GM12875 (cell line): ENCODE data around the gene GPR18.
"Not testable (repeated sequence)": the region's sequence is repeated elsewhere in the genome, so short reads cannot be mapped to it uniquely, and the experiment has no call there.

Experiments
- H3K4me3 ChIP-seq: one replicate; pipeline ENCODE4 v1.5.1; 2011; ENCODE audit warnings: low read depth, low read length, control low read depth
- CTCF ChIP-seq: IDR thresholded peaks from 2 replicates; pipeline ENCODE4 v1.5.1; 2011; ENCODE audit warnings: low read depth, mild to moderate bottlenecking, control low read depth, inconsistent platforms, low read length, moderate library complexity, borderline replicate concordance; ENCODE audit not compliant: insufficient read depth

GPR18 gene

DNA sequence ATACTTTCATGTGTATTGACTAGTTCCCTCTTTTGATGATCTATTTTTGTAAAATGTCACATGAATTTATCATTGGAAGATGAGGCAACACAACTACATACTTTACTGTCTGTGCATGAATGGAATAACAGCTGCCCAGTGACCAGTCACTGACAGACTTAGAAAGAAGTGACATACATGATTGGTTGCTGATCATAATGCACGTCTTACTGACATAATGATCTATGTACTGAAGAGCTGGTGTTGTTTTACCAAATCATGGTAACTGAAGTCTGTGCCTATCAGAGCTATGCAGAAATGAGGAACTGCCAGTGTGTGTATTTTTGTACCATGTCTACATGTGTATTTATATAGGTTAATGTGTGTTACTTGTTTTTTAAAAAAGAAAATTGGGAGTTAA, 26.5 kb downstream of the GPR18 start:
- no peak for TF ChIP-seq CTCF
- no peak overlapping the region for H3K4me3 ChIP-seq

DNA sequence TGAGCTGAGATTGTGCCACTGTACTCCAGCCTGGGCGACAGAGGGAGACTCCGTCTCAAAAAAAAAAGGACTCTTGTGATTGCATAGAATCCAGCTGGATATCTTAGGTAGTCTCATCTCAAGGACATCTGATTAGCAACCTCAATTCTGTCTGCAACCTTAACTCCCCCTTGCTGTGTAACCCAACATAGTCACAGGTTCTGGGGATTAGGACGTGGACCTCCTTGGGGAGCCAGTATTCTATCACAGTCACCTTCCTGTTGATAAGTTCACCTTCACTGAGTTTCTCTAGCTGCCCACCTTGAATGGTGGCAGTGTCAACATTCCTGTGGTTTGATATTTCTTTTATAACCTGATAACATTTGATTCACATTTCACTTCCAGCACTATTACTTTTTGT, 27.2 kb downstream of the GPR18 start:
- TF ChIP-seq CTCF: no peak
- H3K4me3 ChIP-seq: no peak overlapping the region

DNA sequence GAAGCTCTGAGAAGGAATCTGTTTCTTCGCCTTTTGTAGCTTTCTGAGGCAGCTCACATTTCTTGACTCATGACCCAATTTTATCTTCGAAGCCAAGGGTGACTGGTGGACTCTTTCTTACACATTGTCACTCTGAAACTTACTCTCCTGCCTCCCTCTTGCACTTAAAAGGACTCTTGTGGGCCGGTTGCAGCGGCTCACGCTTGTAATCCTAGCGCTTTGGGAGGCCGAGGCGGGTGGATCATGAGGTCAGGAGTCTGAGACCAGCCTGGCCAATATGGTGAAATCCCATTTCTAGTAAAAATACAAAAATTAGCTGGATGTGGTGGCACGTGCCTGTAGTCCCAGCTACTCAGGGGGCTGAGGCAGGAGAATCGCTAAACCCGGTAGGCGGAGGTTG, 27.6 kb downstream of the GPR18 start:
- H3K4me3 ChIP-seq: not testable (repeated sequence)

- peak overlapping the region; percentile 8 for H3K4me3 ChIP-seq
- TF ChIP-seq CTCF: no peak
Observed at GRCh38 chr13:99228737-99229691, 29.2 kb downstream of the GPR18 start.

- H3K4me3 ChIP-seq: no peak overlapping the region
- no peak for TF ChIP-seq CTCF
Observed at GRCh38 chr13:99227909-99228688, 30.1 kb downstream of the GPR18 start.

DNA sequence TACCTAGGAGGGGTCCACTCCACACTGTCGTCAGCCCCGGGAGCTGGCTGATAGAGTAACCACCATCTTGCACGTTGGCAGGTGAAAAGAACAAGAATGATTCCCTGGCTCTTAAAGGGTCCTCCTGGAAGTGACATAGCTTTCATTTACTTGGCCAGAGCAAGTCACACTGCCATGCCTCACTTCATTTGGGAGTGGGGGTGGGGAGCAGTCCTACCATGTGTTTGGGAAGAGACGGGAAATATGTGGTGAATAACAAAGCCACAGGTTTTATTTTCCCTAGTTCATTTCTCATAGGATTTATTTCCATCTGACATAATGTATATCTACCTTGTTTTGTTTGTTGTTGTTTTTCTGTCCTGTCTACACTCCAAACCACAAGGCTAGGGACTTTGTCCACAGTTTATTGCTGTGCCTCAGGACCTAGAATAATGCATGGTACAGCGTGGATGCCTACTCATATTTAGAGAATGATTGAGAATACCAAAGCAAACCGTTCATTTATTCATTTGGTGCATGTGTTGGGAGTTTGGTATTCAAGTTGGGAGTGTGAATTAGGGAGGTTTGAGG, 30.8 kb downstream of the GPR18 start:
- TF ChIP-seq CTCF: no peak
- H3K4me3 ChIP-seq: no peak overlapping the region

DNA sequence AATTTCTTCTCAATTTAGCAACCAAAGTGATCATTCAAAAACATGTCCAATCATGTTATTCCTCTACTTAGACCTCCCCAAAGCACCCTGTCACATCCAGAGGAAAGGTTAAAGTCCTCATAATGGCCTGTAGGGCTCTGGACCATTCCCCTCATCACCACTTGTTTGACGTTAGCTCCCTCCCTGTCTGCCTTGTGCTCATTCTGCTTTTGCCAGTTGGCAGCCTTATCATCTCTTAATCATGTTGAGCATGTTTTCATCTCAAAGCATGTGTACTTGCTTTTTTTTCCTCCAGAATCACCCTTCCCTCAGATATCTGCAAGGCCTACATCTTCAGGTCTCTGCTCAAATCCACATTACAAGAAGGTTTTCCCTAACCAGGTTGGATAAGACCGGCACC, 31.7 kb downstream of the GPR18 start:
- H3K4me3 ChIP-seq: no peak overlapping the region
- no peak for TF ChIP-seq CTCF
